UCSD-AML1 (cell line): ENCODE data around the gene GLP1R.

Source experiments
- DNase-seq: peaks from one replicate; lab custom pipeline; 2025; ENCODE audit not compliant: unreplicated experiment; lab: John Stamatoyannopoulos, UW

GLP1R gene

GRCh38 chr6:39043776-39044175 lies 4.8 kb upstream of the GLP1R start:
- DNase-seq = no peak

DNA sequence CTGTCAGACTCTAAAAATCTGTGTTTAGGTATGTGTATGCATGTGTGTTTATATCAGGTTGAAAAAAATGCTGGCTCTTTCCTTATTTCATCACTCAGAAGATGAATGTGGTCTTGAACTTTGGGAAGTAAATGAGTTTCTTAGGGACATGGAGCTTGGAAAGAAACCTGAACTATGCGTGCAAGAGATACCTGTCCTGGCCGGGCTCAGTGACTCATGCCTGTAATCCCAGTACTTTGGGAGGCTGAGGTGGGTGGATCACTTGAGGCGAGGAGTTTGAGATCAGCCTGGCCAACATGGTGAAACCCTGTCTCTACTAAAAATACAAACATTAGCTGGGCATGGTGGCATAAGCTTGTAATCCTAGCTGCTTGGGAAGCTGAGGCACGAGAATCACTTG lies 4.4 kb upstream of the GLP1R start:
- DNase-seq = no peak

DNA sequence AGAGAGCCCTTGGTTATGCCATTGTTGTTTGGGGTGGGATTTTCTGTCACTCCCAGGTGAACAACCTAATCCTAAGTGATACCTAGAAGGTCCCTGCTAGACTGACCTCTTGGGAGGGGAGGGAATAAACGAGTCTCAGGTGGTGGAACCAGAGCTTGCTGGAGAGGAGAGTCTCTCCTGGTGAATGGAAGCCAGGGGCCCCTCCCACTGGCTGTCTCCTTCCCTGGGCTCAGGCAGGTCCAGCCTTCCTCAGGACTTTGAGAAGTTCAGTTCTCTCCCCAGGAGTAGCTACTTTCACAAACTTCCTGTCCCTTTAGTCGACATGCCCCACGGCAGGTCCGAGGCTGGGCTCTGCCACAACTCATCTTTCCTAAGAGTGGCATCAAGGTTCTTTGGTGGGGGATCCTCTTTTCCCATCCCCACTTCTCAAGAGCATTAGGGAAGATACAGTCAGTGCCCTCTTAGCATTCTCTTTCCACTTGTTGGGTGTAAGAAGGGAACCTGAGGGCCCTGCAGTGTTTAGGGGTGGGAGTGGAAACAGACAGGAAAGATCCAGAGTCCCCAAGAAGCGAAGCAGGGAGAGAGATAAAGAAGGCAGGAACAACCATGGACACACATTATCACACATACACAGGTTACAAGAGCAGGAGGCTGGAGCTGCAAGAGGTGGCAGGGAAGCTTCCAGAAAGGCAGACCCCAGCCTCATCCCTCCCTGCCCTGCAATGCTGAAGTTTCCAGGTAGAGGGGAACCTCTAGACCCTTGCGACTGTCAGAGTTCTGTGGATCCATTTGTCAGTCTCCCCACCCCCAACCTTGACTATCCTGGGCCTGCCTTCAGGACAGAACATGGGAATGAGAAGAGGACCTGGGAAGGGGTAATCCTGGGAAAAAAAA lies 900 bp upstream of the GLP1R start:
- no peak for DNase-seq

DNA sequence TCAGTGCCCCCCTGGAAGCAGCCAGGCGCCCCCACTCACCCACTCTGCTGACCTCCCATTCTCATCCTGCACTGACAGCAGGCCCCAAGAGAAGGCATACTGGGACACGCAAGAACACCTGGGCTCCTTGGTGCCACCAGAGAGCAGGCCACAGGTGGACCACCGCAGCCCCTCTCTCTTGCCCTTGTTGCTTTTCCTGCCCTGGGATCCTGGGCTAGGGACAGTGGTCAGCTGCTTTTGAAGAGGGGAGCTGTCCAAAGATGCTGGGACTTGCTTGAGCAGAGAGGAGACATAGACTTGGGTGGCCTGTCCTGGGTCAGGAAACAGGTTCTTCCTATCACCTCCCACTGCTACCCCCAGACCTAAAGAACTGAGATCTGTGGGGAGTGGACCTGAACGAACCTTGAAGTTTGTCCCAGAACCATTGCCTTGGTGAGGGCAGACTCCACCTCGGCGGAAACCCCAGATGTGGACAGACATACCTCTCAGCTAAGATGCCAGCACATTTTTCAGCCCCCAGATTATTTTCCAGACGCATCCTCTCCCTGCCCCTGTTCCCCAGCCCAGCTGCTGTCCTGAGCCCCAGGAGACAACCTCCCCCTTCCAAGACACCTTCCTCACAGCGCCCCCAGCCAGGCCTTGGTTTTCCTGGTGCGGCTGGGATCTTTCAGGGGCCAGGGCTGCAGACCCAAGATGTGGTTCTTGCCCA lies 1.1 kb downstream of the GLP1R start:
- DNase-seq = no peak

DNA sequence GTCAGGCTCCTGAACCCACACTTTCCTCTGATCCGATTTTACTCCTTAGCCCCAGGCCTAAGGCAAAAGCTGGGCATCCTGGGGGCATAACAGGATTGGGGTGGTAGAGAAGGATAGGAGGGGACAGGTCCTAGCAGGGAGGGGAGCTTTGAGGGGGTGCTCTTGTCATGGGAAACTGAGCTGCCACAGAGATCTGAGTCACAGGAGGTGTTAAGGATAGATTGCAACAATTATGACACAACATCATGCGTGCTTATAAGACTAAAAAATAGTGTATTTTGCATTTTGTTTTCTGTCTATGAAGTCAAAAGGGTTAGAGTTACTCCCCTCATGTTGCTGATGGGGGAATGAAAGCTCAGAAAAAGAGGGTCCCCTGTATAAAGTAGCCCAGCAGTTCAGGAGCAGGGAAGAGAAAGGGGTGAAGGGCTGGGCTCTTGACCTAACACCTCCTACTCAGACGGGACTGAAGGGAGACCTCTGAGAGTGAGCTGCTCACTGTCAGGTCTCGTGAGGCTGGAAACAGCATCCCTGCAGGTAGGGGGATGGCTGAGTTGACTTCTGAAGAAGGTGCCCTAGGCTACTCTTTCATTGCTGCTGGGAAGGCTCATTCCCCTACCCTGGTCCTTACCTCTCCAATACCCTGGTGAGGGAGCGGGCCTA lies 2.0 kb downstream of the GLP1R start:
- no peak for DNase-seq

DNA sequence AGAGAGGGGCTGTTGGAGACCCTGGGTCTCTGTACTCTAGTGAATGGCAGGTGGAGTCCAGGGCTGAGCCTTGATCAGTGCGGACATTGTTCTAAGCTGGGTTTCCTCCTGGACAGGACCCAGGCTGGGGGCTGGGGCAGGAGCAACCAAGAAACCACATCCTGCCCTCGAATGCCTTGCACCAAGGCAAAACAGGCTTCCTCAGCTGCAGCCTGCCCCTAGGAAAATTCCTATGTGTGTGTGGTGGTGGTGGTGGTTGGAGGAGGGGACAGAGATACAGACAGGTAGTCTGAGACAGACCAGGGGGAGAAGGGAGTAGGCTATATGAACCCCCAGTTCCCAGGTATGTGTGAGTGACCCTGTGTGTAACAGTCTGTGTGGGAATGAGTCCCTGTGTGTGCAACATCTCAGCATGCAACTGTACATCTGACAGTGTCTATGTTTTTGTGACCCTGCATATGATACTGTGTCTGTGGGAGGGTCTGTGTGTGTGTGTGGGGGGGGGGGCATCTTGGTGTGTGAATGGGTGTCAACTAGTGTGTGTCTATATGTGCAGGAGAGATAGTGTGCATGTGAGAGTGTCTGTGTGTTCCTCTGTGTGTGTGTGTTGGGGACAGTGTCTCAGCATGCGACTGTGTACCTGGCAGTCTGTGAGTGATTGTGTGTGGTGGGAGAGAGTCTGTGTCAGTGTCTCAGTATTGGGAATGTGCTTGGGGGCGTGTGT lies 3.0 kb downstream of the GLP1R start:
- DNase-seq = peak; percentile 76

DNA sequence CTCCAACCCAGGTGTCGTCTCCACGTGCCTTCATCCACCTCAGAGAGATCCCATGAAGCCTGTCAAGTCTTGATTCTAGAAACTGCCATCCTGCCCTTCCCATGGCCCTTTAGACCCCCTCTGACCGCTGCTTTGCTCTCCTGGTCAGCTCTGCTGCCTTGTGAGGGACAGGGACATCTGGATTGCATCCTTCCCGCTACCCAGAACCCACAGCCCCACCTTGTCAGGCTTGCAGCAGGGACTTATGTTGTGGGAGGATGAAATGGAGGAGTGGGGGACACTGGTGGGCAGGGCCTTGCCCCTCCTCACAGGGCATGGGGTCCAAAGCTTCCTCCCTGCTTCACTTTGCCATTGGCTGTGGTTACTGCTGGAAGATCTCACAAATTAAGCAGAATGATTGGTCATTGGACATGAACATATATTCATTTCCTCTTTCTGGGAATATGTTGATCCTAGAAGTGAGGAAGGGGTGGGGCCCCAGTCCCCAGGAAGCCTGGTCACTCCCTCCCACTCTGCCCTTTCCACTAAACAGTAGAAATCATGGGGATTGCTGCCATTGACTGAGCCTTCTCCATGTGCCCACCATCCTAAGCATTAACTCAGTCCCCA lies 4.5 kb downstream of the GLP1R start:
- peak; percentile 51 for DNase-seq

DNA sequence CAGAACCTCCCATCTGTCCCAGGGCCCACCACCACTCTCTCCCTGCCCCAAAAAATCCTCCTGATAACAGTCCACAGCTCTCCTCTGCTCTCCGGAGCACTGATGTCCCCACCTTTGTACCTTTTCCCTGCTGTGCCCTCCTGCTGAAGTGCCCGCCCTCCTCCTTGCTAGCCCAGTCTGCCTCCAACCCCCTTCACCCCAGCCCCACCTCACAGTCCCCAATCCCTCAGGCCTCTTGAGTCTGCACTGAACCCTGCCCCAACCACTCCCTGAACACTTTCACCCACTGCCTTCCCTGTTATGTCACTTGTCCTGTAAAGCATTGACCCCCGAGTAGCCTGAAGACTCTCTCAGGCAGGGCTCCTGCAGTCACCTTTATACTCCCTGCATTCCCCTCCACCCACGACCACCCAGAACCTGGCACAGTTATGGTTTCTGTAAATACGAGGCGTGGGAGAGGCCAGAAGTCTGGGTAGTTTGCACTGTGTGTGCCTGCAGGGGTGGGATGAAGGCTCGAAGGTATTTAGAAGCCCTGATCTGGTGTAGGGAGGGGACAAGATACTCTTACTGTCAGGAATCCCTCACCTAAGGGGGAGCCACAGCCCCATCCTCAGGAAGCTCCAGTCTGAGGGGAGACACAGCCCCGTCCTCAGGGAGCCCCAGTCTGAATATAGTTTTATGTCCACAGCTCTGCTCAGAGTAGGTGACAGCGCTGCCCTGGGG lies 5.4 kb downstream of the GLP1R start:
- DNase-seq = no peak

- no peak for DNase-seq
Observed at GRCh38 chr6:39054577-39055142, 6.1 kb downstream of the GLP1R start.

- no peak for DNase-seq
Observed at GRCh38 chr6:39055661-39056060, 7.1 kb downstream of the GLP1R start.

GRCh38 chr6:39056191-39056590 lies 7.6 kb downstream of the GLP1R start:
- DNase-seq = no peak

DNA sequence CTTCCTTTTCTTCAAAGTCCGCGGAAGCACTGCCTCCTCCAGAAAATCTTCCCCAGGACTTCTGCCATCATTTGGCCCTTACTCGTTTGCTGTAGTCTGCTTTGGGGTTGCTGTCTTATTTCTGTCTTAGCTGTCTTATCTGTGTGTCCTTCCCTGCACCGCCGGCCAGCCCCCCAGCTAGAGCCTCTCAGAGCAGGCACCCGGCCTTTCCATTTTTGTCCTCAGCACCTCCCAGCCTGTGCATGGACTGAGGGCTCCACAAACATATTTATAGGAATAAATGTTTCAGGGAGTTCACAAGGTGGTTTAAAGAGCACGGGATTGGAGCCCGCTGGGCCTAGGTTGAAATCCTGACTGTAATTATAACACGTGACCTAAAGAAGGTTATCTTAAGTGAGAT lies 8.1 kb downstream of the GLP1R start:
- DNase-seq = no peak

- no peak for DNase-seq
Observed at GRCh38 chr6:39057251-39058155, 8.9 kb downstream of the GLP1R start.

GRCh38 chr6:39058471-39059147 lies 10.0 kb downstream of the GLP1R start:
- no peak for DNase-seq

GRCh38 chr6:39059496-39060310 lies 11.1 kb downstream of the GLP1R start:
- no peak for DNase-seq

GRCh38 chr6:39060467-39061160 lies 12.0 kb downstream of the GLP1R start:
- DNase-seq = no peak

- DNase-seq = no peak
Observed at GRCh38 chr6:39061182-39061581, 12.6 kb downstream of the GLP1R start.
